ENCODE measurements around the gene SIRPG.
"Not testable (repeated sequence)": the region's sequence is repeated elsewhere in the genome, so short reads cannot be mapped to it uniquely, and the experiment has no call there.

SIRPG gene

GRCh38 chr20:1671891-1672669 lies 14.5 kb upstream of the SIRPG start:
- peak; percentile 43 for DNase-seq

GRCh38 chr20:1669304-1669703 lies 11.7 kb upstream of the SIRPG start:
- DNase-seq: no peak

- DNase-seq: no peak
Measured at GRCh38 chr20:1667502-1668085, 10.0 kb upstream of the SIRPG start.

DNA sequence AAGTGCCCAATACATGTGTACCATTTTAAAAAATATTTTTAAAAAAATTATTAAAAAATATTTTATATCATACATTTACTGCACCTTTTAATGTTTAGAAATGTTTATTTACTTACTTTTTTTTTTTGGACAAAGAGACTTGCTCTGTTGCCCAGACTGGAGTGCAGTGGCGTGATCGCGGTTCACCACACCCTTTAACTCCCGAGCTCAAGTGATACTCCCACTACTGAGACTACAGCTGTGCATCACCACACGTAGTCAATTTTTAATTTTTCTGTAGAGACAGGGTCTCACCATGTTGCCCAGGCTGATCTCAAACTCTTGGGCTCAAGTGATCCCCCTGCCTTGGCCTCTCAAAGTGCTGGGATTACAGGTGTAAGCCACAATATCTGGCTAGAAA lies 9.2 kb upstream of the SIRPG start:
- DNase-seq: no peak

DNA sequence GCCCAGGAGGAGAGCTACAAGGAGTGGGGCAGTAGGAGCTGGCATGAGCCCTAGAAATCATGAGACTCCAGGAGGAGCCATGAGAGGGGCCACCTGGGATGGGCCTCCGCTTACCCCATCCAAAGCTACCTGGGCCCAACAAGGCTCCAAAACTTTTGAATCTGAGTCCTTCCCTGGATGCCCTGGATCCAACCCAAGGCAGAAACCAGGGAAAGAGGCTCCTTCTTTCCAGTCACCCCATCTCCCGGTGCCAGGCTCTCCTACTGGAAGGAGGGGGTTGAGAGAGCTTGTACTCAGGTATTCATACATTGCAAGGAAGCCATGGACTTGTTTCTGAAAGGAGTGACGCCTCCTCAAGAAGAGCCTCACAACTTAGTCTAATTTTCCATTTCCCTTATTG lies 7.8 kb upstream of the SIRPG start:
- DNase-seq: no peak

GRCh38 chr20:1664911-1665310 lies 7.3 kb upstream of the SIRPG start:
- peak; percentile 78 for DNase-seq

DNA sequence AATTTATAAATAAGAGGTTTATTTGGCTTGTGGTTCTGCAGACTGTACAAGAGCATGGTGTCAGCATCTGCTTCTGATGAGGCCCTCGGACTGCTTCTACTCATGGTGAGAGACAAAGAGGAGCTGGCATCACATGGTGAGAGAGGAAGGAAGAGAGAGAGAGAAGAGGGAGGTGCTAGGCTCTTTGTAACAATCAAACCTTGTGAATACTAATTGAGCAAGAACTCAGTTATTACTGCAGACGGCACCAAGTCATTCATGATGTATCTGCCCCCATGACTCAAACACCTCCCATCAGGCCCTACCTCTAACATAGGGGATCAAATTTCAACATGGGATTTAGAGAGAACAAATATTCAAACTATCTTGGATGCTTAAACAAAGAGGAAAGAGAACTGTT lies 6.3 kb upstream of the SIRPG start:
- DNase-seq: no peak

GRCh38 chr20:1661542-1662299 lies 4.1 kb upstream of the SIRPG start:
- DNase-seq: no peak

- no peak for DNase-seq
Measured at GRCh38 chr20:1660246-1660645, 2.7 kb upstream of the SIRPG start.

GRCh38 chr20:1656844-1657243 lies 735 bp downstream of the SIRPG start:
- no peak for DNase-seq

DNA sequence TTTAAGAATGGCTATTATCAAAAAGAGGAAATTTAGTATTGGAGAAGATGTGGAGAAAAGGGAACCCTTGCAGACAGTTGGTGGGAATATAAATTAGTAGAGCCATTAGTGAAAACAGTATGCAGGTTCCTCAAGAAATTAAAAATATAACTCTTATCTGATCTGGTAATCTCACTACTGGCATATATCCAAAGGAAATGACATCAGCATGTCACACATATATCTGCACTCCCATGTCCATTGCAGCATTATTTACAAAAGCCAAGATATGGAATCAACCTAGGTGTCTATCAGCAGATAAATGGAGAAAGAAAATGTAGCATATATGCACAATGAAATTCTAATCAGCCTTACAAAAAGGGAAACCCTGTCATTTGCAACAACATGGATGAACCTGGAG lies 2.6 kb downstream of the SIRPG start:
- DNase-seq: no peak

GRCh38 chr20:1652960-1653359 lies 4.6 kb downstream of the SIRPG start:
- DNase-seq: no peak

DNA sequence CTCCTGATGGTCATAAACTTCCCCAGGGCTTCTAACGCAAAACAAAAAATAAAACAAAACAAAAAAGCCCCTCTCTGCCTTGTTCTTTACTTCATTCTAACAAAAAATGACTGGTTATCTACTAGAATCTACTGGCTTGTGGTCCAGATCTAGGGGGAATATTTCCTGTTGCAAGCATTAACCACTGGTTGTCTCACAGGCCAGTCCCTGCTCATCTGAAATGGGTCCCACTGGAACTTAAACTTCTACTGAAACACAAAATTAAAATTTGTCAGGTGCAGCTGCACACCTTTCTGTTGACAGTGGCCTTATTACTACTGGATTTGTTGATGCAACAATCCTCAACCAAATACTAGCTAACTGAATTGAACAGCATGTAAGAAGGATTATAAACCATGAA lies 5.5 kb downstream of the SIRPG start:
- no peak for DNase-seq

- no peak for DNase-seq
Measured at GRCh38 chr20:1651268-1652058, 6.1 kb downstream of the SIRPG start.

DNA sequence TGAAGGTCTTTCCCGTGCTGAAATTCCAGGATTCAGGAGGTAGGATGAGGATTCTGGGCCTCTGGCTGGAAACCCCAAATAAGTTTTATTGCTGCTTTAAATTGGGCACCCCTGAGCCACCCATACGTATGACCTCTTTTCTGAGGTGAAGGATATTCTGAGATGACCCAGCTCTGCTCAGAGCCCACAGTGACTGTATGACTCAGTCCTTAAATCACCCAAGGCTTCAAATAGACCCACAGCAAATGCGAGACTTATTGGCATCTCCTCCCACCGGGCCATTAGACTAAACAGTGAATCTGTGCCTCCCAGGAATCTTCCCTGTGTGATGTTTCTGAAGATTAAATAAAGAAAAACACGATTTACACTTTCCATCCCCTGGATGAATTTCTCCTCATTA lies 9.5 kb downstream of the SIRPG start:
- DNase-seq: no peak

- DNase-seq: peak; percentile 63
Measured at GRCh38 chr20:1646975-1647431, 10.6 kb downstream of the SIRPG start.

DNA sequence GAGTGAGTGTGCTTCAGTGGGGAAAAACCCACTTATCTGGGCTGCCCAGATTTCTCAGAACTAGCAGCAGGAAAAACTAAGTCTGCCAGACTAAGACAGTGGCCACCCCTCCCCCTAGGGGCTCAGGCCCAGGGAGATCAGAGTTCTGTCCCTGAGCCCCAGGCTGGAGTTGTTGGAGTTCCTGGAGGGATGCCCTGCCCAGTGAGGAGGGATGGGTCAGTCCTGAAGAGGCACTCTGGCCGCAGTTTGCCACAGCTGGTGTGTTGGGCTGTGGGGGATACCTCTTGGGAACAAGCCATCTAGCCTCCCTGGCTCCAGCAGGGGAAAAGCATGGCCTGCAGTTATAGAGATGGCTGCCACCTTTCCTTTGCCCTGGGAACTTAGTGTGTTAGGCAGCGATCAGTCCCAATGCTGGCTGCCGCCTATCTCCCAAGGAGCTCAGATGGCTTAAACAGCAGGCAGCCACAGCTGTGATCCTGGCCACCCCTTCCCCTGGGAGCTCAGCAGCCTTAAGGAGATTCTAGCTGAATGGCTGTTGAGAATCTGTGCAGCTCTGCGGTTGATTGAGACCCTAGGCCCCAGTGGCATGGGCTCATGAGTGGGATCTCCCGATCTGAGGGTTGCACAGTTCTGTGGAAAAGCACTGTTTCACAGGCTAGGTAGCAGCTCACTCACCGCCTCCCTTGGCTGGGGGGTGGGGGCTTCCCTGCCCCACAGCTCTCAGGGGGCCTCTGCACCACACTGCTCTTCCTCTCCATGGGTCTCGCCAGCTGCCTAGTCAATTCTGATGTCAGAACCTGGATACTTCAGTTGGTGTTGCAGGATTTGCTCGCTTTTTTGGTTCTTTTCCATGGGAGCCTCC lies 13.2 kb downstream of the SIRPG start:
- DNase-seq: no peak

DNA sequence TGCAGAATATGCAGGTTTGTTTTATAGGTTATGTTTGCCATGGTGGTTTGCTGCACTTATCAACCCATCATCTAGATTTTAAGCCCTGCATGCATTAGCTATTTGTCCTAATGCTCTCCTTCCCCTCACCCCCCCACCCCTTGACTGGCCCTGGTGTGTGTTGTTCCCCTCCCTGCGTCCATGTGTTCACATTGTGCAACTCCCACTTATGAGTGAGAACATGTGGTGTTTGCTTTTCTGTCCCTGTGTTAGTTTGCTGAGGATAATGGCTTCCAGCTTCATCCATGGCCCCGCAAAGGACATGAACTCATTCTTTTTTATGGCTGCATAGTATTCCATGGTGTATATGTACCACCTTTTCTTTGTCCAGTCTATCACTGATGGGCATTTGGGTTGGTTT lies 18.9 kb downstream of the SIRPG start:
- DNase-seq: not testable (repeated sequence)

- no peak for DNase-seq
Measured at GRCh38 chr20:1637755-1638154, 19.8 kb downstream of the SIRPG start.

GRCh38 chr20:1637226-1637625 lies 20.4 kb downstream of the SIRPG start:
- no peak for DNase-seq

DNA sequence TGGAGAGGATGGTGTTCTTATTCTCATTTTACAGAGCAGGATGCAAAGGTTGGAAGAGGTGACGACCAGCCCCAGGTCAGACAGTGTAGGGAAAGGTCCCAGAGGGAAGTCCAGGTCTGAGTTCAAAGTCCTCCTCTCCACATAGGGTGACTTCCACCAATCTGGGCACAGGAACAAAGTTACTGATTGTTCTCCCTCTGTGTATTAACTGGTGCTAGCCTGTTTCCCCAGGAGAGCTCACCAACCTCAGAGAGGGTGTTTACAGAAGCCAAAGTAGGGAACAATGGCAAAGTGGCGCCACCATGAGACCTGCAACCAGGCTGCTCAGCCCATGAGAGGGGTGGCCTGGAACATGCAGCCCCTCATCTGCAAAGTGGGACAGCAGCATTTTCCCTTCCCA lies 21.0 kb downstream of the SIRPG start:
- DNase-seq: no peak

DNA sequence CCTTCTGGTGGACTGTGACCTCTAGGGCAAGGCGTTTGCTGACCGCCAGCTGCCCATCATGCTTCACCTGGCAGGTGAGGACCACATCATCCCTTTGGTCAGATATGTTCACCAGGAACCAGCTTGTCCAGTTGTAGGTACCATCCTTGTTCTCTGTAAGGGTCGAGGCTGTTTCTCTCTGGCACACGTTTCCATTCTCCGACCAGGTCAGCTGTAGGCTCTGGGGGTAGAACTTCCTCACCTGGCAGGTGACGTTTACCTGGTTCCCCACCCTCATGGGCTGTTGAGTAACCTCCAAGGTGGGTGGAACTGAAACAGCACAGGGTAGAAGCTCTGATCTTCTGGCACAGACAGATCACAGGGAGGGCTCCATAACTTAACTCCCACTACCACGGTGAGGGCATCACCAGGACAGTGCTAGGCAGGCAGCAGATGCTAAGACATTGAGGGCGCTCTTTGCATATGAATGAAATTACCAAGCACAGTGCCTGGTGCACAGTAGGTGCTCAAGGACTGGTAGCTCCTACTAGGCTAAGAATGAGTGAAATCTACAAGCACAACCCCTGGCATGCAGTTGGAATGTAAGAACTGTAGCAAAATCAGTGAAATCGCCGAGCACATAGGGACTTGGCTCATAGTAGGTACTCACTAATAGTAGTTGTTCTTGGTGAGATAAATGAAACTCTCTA lies 22.1 kb downstream of the SIRPG start:
- DNase-seq: no peak
